Endothelial cell of umbilical vein (primary cell): ENCODE results near the gene CTSE. TPM values are rescaled to one million over a fixed set of nuclear protein-coding genes. Genes with fewer than 3 reads are reported as not detected.

Source experiments
- BruUV-seq: library from RNA; stranded (reverse); fragments of 400-500 nt; replicated peaks from 2 replicates; lab custom pipeline; 2021; lab: Mats Ljungman, UMichigan
- CTCF ChIA-PET: fragments of 300-600, 350-600 bp; sonication (Branson Sonifier 250); formaldehyde crosslinking; loops from one replicate; lab custom pipeline; 2021; ENCODE audit warnings: antibody characterized with exemption, inconsistent platforms; lab: Charles Lee
- POLR2A ChIA-PET: fragments of 300-600, 350-600 bp; sonication (Branson Sonifier 250); formaldehyde crosslinking; loops from one replicate; lab custom pipeline; 2021; ENCODE audit warnings: antibody characterized with exemption, inconsistent platforms; lab: Charles Lee
- DNase-seq: peaks from one replicate; pipeline ENCODE4 v3.0.0-alpha.2; 2011; ENCODE audit warnings: low read depth, low spot score
- FAIRE-seq: peaks from 2 replicates; lab custom pipeline; 2011; peaks lifted over from hg19 to GRCh38; lab: Jason Lieb, UNC
- H2AFZ ChIP-seq: 2 replicates; pipeline ENCODE4 v1.6.0; 2012; ENCODE audit warnings: low read depth, low read length, control low read depth, inconsistent platforms
- H3K27ac ChIP-seq: 2 replicates; pipeline ENCODE4 v1.5.1; 2011; ENCODE audit warnings: low read depth, mild to moderate bottlenecking, control low read depth, low read length, moderate library complexity; ENCODE audit not compliant: insufficient read depth
- H3K27me3 ChIP-seq, 2 experiments: 2 replicates each; pipeline versions ENCODE4 v1.6.0 to v1.6.1; 2011; ENCODE audit warnings: low read length in 2 of 2, mixed read lengths in 1 of 2; ENCODE audit not compliant: control insufficient read depth in 2 of 2, insufficient read depth in 2 of 2
- H3K36me3 ChIP-seq, 2 experiments: 2 replicates in 1 of 2; 3 replicates in 1 of 2; pipeline ENCODE4 v1.5.1; 2011; ENCODE audit warnings: low read length in 2 of 2, mild to moderate bottlenecking in 1 of 2, moderate library complexity in 1 of 2; ENCODE audit not compliant: control insufficient read depth in 2 of 2, insufficient read depth in 2 of 2; ENCODE audit errors: extremely low read depth in 1 of 2
- H3K4me1 ChIP-seq: 3 replicates; pipeline ENCODE4 v1.5.1; 2011; ENCODE audit warnings: mild to moderate bottlenecking, low read length; ENCODE audit not compliant: control insufficient read depth, insufficient read depth; ENCODE audit errors: extremely low read depth
- H3K4me2 ChIP-seq: 2 replicates; pipeline ENCODE4 v1.6.1; 2011; ENCODE audit warnings: low read length, control low read depth, mixed read lengths; ENCODE audit not compliant: insufficient read depth
- H3K4me3 ChIP-seq, 3 experiments: fragments of 200-600 bp in 1 of 3; sonication (generic), shearing (Covaris generic) in 1 of 3; replicated peaks in 1 of 3; 2 replicates each; pipeline ENCODE4 v1.5.1; 2011 to 2016; ENCODE audit warnings: control low read depth in 3 of 3, low read length in 3 of 3, mild to moderate bottlenecking in 2 of 3, inconsistent platforms in 1 of 3, low read depth in 1 of 3, moderate library complexity in 1 of 3; ENCODE audit not compliant: insufficient read depth in 1 of 3
- H3K79me2 ChIP-seq: 2 replicates; pipeline ENCODE4 v1.6.0; 2012; ENCODE audit warnings: low read length, inconsistent platforms; ENCODE audit not compliant: control insufficient read depth, insufficient read depth
- H3K9ac ChIP-seq: replicated peaks from 2 replicates; pipeline ENCODE3; 2011; ENCODE audit warnings: low read length, control low read depth; ENCODE audit not compliant: insufficient read depth; ENCODE audit errors: extremely low read depth
- H3K9me1 ChIP-seq: replicated peaks from 3 replicates; pipeline ENCODE4 v1.6.0; 2011; ENCODE audit warnings: mild to moderate bottlenecking, low read length; ENCODE audit not compliant: control insufficient read depth, insufficient read depth; ENCODE audit errors: extremely low read depth
- H3K9me3 ChIP-seq: replicated peaks from 2 replicates; pipeline ENCODE4 v1.5.1; 2012; ENCODE audit warnings: low read length, inconsistent platforms; ENCODE audit not compliant: control insufficient read depth, insufficient read depth
- H4K20me1 ChIP-seq: replicated peaks from 2 replicates; pipeline ENCODE3; 2011; ENCODE audit warnings: mild to moderate bottlenecking, low read length; ENCODE audit not compliant: control insufficient read depth, insufficient read depth; ENCODE audit errors: extremely low read depth
- EZH2 ChIP-seq: IDR thresholded peaks from 2 replicates; pipeline ENCODE4 v1.6.1; 2012; ENCODE audit warnings: borderline replicate concordance, low read depth, mild to moderate bottlenecking, moderate library complexity, low read length, inconsistent platforms; ENCODE audit not compliant: severe bottlenecking
- FOS ChIP-seq: IDR thresholded peaks from 2 replicates; pipeline ENCODE4 v1.6.1; 2011; ENCODE audit warnings: mild to moderate bottlenecking, low read length, moderate library complexity, borderline replicate concordance; ENCODE audit not compliant: insufficient read depth
- GATA2 ChIP-seq: IDR thresholded peaks from 2 replicates; pipeline ENCODE4 v1.7.0; 2011; ENCODE audit warnings: low read depth, mild to moderate bottlenecking, moderate library complexity, mixed read lengths, low read length; ENCODE audit not compliant: insufficient read length, insufficient read depth
- JUN ChIP-seq: IDR thresholded peaks from 2 replicates; pipeline ENCODE4 v1.6.1; 2011; ENCODE audit warnings: borderline replicate concordance, low read depth; ENCODE audit not compliant: insufficient read length, insufficient read depth
- MYC ChIP-seq: IDR thresholded peaks from one replicate; pipeline ENCODE4 v1.6.1; 2011; ENCODE audit warnings: mild to moderate bottlenecking, low read depth, low read length
- POLR2A ChIP-seq: IDR thresholded peaks from 2 replicates; pipeline ENCODE4 v1.6.1; 2012; ENCODE audit warnings: low read depth, mild to moderate bottlenecking, control low read depth, low read length
- POLR2AphosphoS5 ChIP-seq: IDR thresholded peaks from 2 replicates; pipeline ENCODE4 v1.6.1; 2012; ENCODE audit warnings: low read depth, mild to moderate bottlenecking, control low read depth, low read length, moderate library complexity; ENCODE audit not compliant: insufficient read depth
- dilution Hi-C: fragments of 300-500 bp; cut with MboI; formaldehyde crosslinking; loops from one replicate; pipeline ENCODE4 v1.15.0; 2019; ENCODE audit warnings: low sequenced_read_pairs; ENCODE audit not compliant: extremely low pct_ligation_motif_present
- intact Hi-C: fragments of 100-400 bp; cut with micrococcal nuclease; formaldehyde crosslinking; loops from one replicate; pipeline ENCODE4 v1.10.0; 2022
- polyA plus RNA-seq, 4 experiments: library from polyadenylated mRNA; depleted of rRNA in 3 of 4; stranded (reverse) in 3 of 4; unstranded in 1 of 4; fragments of >200 nt; gene quantifications; 2 replicates each; pipeline versions ENCODE4 v1.2.1 to v1.2.3, GENCODE V29; 2011 to 2012; ENCODE audit warnings: missing spikeins in 1 of 4
- total RNA-seq: library from RNA; stranded (reverse); gene quantifications from 2 replicates; pipeline ENCODE4 v1.2.3, GENCODE V29; 2021
- TF ChIP-seq, protein P1 (sequence below), 2 donors: IDR thresholded peaks; 1 replicate in 1 of 2; 2 replicates in 1 of 2; pipeline ENCODE4 v1.5.1; 2011; ENCODE audit warnings: low read length in 2 of 2, mild to moderate bottlenecking in 2 of 2, moderate library complexity in 2 of 2, control low read depth in 1 of 2, inconsistent platforms in 1 of 2, low read depth in 1 of 2; ENCODE audit not compliant: insufficient read depth in 1 of 2; ENCODE audit errors: extremely low read depth in 1 of 2
- TF ChIP-seq, protein P2 (sequence below): IDR thresholded peaks from 2 replicates; pipeline ENCODE4 v1.6.1; 2011; ENCODE audit not compliant: insufficient read depth, insufficient read length

CTSE gene
- total and polyA plus RNA-seq, 2 donors (not counting 3 experiments of a cell fraction or from before 2014, with no cell fraction given) = 0.17 TPM; not detected in 1

DNA sequence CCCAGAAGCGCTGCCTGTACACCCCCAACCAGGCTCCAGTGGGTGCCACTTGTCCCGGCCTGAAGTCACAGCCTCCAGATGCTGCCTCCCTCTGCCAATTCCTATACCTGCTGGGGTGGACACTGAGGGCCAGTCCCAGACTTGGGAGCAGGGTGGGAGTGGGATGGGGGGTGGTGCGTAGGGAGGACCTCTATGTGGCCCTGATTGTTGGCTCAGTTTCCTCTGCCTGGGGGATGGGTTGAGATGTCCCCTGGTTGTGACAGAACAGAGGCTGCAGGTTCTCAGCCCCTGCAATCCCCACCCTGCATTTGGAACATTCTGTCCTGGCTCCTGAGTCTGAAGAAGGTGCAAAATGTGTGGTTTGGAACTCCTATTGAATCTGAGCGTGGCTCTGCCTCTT is 47.7 kb downstream of the CTSE start:
- DNase-seq (no peak), FAIRE-seq (no peak)
- Histone ChIP-seq H3K4me2 (no peak overlapping the region), H2AFZ (no peak overlapping the region), H3K4me1 (peaks cover 5% of the 10 kb centered on the region), H3K9me3 (no peaks in the 10 kb centered on the region), H3K9ac (no peak overlapping the region), H3K79me2 (no peaks in the 10 kb centered on the region), H3K36me3 (no peaks in the 10 kb centered on the region), H4K20me1 (no peaks in the 10 kb centered on the region), H3K27me3 (no peaks in the 10 kb centered on the region), H3K27ac (no peak overlapping the region), H3K9me1 (no peaks in the 10 kb centered on the region), H3K4me3 (no peak overlapping the region)
- ChIA-PET POLR2A (no interaction called here), CTCF (interaction anchor here (1.8 to 12.0 kb wide), 6 partner anchors 10 to 200 kb away, joined by 30 to 1606 read pairs (median 88); partner anchors contain the start of gene RAB29)
- BruUV-seq = no TSS peak
- intact Hi-C loops (no loop called here), dilution Hi-C loops (loop anchor here (25.0 kb wide), 1 partner anchor 136 kb away; the partner anchor contains the start of gene AVPR1B)
- TF ChIP-seq EZH2 = no peak
- no peak for TF ChIP-seq GATA2
- TF ChIP-seq, protein P1, sequence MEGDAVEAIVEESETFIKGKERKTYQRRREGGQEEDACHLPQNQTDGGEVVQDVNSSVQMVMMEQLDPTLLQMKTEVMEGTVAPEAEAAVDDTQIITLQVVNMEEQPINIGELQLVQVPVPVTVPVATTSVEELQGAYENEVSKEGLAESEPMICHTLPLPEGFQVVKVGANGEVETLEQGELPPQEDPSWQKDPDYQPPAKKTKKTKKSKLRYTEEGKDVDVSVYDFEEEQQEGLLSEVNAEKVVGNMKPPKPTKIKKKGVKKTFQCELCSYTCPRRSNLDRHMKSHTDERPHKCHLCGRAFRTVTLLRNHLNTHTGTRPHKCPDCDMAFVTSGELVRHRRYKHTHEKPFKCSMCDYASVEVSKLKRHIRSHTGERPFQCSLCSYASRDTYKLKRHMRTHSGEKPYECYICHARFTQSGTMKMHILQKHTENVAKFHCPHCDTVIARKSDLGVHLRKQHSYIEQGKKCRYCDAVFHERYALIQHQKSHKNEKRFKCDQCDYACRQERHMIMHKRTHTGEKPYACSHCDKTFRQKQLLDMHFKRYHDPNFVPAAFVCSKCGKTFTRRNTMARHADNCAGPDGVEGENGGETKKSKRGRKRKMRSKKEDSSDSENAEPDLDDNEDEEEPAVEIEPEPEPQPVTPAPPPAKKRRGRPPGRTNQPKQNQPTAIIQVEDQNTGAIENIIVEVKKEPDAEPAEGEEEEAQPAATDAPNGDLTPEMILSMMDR (IDR thresholded peaks at IDR 0.05; ENCODE audit: extremely low read depth in 1 of 2, insufficient read depth in 1 of 2, low read depth in 1 of 2, low read length in 2 of 2) = no peak
- TF ChIP-seq POLR2A = no peak
- TF ChIP-seq, protein P2, sequence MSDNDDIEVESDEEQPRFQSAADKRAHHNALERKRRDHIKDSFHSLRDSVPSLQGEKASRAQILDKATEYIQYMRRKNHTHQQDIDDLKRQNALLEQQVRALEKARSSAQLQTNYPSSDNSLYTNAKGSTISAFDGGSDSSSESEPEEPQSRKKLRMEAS = no peak
- TF ChIP-seq FOS = no peak
- TF ChIP-seq MYC = no peak
- no peak for TF ChIP-seq JUN
- TF ChIP-seq POLR2AphosphoS5 = no peak
